ENCODE measurements around the gene SPC24.

GRCh38 chr19:11155373-11156120 is at the start of gene SPC24:
- TF ChIP-seq CTCF (IDR thresholded peaks at IDR 0.05) (no peak), POLR2A (IDR thresholded peaks at IDR 0.05) (peak; percentile 38 to 45)
